Effector CD4-positive, alpha-beta T cell (primary cell): ENCODE results near the gene SDCBP2.

Experiments
- DNase-seq: peaks from one replicate; pipeline ENCODE4 v3.0.0-alpha.2; 2020

SDCBP2 gene

GRCh38 chr20:1310071-1310470 is 18.9 kb downstream of the SDCBP2 start:
- DNase-seq, result no peak

DNA sequence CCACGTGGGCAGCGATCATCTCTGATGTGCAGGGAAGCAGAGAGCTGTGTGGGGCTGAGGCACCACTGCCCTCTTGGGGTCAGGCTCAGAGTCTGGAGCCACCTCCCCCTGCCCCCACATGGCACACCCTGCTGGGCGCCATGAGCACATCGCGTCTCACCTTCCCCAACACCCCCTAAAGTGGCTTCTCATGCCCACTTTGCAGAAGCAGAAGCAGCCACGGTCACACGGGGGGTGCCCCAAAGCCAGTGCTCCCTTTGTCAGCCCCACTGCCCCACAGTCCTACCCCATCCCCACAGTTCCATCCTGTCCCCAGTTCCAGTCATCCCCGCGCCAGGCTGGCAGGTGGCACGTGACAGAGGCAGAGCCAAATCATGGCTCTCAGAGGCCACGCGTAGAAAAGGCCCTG is 19.5 kb downstream of the SDCBP2 start:
- DNase-seq, result no peak

DNA sequence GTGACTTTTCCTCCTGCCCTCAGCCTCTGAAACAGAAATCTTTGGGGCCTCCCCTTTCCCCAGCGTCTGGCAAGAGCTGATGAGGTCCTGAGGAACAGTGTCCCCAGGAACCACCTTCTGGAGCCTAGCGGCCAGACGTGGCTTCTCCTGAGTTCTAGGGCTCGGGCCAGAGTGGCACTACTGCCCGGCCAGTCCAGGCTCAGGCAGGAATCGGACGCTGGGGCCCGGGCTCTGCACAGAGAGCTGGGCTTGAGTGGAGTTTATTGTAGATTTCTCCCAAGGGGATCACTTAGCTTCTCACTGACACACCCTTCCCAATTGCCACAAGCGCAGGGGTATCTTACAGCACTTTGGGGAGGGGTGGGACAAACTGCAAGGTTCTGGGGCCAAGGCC is 20.2 kb downstream of the SDCBP2 start:
- no peak for DNase-seq

DNA sequence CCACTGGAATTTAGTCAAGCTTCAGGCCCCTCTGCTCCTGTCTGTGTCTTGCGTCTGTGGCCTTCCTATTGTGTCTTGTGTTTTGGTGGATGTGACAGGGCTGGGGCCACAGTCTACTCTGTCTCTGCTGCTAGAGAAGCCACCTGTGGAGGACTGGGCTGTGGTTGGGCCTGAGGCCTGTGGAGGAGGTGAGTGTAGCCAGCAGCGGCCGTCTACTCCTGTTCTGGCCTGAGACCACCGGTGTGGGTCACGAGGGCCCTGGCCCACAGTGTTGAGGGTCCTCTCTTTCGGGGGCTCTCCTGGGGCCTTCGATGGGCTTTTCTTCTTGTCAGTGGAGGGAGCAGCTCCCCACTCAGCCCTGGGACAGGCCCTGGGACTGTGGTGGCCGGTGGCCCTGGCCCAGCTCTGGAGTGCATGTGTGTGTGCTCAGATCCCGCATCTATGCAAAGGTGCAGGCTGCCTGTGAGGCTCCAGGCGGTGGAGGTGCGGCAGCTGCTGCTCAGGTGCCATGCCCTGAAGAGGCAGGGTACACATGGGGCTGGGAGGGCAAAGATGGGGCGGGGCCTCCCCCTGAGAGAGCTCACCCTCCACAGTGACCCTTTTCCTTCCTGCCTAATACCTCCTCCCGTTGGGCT is 20.8 kb downstream of the SDCBP2 start:
- no peak for DNase-seq

DNA sequence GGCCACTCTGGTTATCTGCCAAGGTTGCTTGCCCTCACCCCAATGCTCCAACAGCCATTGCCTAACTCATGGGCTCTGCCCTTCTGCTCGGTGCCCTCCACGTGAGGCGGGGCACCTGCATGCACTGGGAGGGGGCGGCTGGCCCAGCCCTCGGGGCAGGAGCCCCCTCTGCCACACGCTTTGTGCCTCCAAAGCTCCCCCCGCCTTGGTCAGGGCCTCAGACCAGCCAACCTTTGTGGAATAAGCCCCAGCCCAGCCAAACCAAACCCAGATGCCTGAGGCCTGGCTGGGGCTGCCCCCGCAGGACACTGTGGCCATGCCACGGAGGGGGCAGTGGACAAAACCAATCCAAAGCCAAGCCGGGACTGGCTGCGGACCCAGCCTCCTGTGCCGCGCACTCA is 21.4 kb downstream of the SDCBP2 start:
- no peak for DNase-seq

- no peak for DNase-seq
These were observed 21.8 kb downstream of the SDCBP2 start for GRCh38 chr20:1307171-1307570.

DNA sequence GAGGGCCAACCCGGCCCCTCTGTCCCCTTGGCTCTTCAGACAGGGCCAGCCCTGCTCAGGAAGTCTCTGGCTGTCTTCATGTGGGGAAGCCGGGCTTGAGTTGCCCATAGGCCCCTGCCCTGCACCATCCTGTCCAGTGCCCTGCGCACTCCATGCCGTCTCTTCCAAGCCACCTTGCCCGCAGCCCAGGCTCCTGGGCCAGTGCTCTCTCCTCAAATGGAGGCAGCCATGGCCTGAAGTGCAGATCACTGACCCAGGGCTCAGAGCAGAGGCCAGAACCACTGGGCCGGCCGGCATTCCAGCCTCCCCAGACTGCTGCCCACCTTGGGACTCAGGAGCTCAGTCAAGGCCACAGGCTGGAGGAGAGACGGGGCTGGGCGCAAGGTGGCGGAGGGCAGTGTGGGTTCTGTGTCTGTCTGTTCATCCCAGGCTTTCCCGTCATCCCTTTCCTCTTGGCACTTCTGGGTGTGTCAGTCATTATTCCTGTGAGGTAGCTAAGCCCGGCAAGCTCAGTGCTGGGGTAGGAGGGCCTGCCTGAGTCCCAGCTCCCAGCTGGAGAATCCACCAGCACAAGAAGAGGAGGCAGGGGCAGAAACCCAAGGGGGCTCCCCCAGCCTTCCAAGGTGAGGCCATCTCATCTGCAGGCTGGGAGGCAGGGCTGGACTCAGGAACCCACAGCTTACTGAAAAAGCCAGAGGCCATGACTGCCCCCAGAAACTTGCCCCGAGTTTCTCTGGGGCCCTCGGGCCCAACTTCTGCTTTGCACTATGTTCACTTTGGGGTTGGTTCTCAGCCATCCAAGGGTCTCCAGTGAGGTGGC is 22.4 kb downstream of the SDCBP2 start:
- DNase-seq, result no peak

GRCh38 chr20:1305712-1306111 is 23.2 kb downstream of the SDCBP2 start:
- DNase-seq, result no peak

GRCh38 chr20:1304710-1305515 is 24.0 kb downstream of the SDCBP2 start:
- no peak for DNase-seq

DNA sequence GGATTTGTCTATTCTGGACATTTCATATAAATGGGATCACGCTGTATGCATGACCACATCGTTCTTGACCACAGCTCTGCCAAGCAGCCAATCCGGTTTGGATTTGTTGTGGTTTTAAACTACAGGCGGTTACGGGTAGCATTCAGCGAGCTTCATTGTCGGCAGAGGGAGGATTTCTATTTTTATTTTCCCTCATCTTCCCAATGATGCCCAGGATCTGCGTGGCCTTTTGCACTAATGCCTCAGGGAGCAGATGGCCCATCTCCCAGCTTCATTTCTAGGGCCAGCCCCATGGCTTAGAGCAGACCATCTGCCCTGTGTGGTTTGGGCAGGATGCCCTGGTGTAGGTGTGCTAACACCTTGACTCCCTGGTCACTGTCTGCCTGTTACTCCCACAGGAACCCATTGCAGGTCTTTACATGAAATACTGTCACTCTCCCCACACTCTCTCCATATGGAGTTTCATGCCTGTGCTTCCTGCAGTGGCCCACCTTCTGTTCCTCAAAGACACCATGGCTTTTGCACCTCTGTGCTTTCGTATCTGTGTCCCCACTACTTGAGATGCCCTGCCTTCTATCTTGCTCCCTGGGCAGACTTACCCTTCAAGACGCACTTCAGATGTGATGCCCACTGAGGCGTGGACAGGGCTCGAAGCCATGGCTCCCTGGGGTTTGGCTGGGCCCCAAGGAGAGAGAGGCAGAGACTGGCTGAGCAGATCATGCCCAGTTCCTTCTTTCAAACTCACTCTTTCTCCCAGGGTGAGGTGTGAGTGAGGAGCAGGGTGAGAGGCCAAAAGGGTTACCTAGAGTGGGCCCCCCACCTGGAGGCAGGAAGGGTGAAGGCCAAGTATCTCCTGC is 26.0 kb downstream of the SDCBP2 start:
- no peak for DNase-seq

GRCh38 chr20:1301031-1301529 is 27.9 kb downstream of the SDCBP2 start:
- peak; percentile 19 for DNase-seq

DNA sequence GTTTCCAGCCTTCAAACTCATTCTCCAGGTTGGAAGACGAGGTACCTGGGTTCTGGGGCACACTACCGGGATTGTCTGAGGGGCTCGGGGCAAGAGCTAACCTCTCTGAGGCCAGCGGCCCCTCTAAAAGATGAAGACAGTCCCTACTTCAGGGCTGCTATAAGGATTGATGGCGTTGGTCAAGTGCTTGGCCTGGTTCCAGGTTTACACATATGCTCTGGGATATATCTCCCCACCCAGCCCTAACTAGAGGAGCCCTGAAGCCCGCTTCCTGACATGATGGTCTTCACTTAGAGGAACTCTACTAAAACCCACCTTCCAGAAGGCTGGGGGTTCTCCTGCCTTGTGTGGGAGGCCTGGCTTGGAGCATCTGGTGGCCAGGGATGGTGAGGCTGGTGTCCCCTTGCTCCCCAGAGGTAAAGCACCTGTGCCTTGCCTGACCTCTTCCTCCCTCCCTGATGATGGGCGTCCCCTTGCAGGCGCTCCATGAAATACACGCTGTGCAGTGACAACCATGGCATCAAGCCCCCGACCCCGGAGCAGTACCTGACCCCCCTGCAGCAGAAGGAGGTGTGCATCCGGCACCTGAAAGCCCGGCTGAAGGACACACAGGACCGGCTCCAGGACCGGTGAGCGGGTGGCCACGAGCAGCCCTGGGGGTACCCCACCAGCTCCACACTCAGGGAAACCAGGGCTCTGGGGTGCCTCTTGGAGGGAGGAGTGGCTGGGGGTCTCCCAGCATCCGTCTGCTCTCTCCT is 28.7 kb downstream of the SDCBP2 start:
- DNase-seq, result no peak

GRCh38 chr20:1299522-1299921 is 29.4 kb downstream of the SDCBP2 start:
- DNase-seq, result no peak

GRCh38 chr20:1298888-1299511 is 29.9 kb downstream of the SDCBP2 start:
- DNase-seq, result no peak

GRCh38 chr20:1298166-1298565 is 30.8 kb downstream of the SDCBP2 start:
- no peak for DNase-seq

DNA sequence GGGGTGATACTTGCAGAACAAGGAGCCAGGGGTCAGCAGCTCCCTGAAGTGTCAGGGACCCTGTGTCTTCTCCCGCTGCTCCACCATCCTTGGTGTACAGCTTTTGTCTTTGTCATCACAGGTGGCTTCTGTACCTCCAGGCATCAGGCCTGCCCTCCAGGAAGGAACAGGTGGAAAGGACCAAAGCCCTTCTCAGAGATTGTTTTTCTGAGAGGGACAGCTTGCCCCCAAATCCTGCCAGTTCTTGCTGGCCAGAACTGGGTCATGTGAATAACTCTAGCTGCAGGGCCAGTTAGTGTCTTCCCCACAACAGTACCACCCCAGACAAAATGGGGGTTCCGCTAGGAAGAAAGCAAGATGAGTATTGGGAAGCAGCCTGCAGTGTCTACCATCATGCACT is 31.5 kb downstream of the SDCBP2 start:
- DNase-seq, result no peak

GRCh38 chr20:1296922-1297321 is 32.0 kb downstream of the SDCBP2 start:
- DNase-seq, result no peak

GRCh38 chr20:1296117-1296610 is 32.8 kb downstream of the SDCBP2 start:
- no peak for DNase-seq

GRCh38 chr20:1295276-1295930 is 33.5 kb downstream of the SDCBP2 start:
- DNase-seq, result no peak

GRCh38 chr20:1294497-1294896 is 34.4 kb downstream of the SDCBP2 start:
- no peak for DNase-seq
